ENCODE results near the gene TNKS1BP1. TPM values are rescaled to one million over a fixed set of nuclear protein-coding genes. Genes with fewer than 3 reads are reported as not detected.

Gene TNKS1BP1
- total RNA-seq, 1 donor from 2014 or later, result 147 TPM

DNA sequence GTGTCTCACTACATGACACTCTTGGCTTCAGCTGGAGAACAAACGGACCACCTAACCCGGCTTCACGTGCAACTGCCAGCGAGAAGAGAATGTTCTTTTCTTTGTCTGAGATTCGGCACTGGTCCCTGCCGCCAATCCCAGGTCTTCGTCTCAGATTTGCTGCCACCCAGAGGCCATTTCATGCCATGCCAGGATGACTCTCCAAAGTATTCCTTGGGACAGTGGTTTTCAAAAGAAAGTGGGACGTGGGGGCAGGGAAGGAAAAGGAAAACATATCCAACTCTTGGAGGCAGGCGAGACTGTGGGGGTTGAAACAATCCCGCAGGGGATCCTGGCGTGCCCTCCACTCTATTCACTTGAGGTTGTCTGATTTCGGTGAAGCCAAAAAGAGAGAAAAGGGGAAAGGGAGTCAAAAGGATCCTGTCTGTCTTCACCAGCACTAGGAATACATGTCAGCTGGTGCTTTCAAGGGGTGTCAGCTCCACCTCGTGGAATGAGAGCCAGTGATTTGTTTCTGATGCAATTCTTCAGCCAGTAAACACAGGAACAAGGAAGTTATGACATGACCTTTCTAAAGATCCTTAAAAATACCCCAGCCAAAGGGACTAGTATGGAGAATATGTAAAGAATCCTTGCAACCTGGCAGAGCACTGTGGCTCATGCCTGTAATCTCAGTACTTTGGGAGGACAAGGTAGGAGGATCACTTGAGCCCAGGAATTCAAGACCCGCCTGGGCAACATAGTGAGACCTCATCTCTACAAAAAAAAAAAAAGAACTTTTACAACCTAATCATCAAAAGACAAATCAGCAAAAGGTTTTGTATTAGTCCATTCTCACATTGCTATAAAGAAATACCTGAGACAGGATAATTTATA, 46.7 kb downstream of the TNKS1BP1 start:
- peak overlapping the region; percentile 67 for H3K27ac ChIP-seq
- no peaks in the 10 kb centered on the region for H3K27me3 ChIP-seq (ENCODE audit: low read depth)
- H3K9me3 ChIP-seq, result peaks cover 6% of the 10 kb centered on the region
- peaks cover 34% of the 10 kb centered on the region for H3K4me1 ChIP-seq
- no peaks in the 10 kb centered on the region for H3K36me3 ChIP-seq
- intact Hi-C loops (cut with DNase I), result no loop called here
- peak overlapping the region; percentile 6 for H3K4me3 ChIP-seq
- peak; percentile 80 for TF ChIP-seq CTCF (IDR thresholded peaks at IDR 0.05)
- DNase-seq, result peak; percentile 71
- ATAC-seq, result peak; percentile 88 to 89

GRCh38 chr11:57276971-57277675, 47.6 kb downstream of the TNKS1BP1 start:
- Histone ChIP-seq H3K36me3 (no peaks in the 10 kb centered on the region), H3K4me1 (peaks cover 34% of the 10 kb centered on the region), H3K27me3 (ENCODE audit: low read depth) (no peaks in the 10 kb centered on the region), H3K9me3 (peaks cover 6% of the 10 kb centered on the region), H3K27ac (peak overlapping the region; percentile 67), H3K4me3 (peak overlapping the region; percentile 6)
- peak in 1 of 2 donors; percentile 64 for ATAC-seq
- intact Hi-C loops (cut with DNase I), result no loop called here
- TF ChIP-seq CTCF (IDR thresholded peaks at IDR 0.05), result no peak
- DNase-seq, result no peak

- Histone ChIP-seq H3K9me3 (peaks cover 6% of the 10 kb centered on the region), H3K27ac (peak overlapping the region; percentile 53), H3K4me1 (peaks cover 34% of the 10 kb centered on the region), H3K4me3 (no peak overlapping the region), H3K27me3 (ENCODE audit: low read depth) (no peaks in the 10 kb centered on the region), H3K36me3 (no peaks in the 10 kb centered on the region)
- DNase-seq (no peak), ATAC-seq (no peak)
- no peak for TF ChIP-seq CTCF (IDR thresholded peaks at IDR 0.05)
- intact Hi-C loops (cut with DNase I), result no loop called here
Observed at GRCh38 chr11:57276169-57276970, 48.4 kb downstream of the TNKS1BP1 start.

- DNase-seq (no peak), ATAC-seq (no peak)
- intact Hi-C loops (cut with DNase I), result no loop called here
- Histone ChIP-seq H3K4me3 (no peak overlapping the region), H3K9me3 (peaks cover 6% of the 10 kb centered on the region), H3K36me3 (no peaks in the 10 kb centered on the region), H3K4me1 (peaks cover 34% of the 10 kb centered on the region), H3K27ac (peak overlapping the region; percentile 64), H3K27me3 (ENCODE audit: low read depth) (no peaks in the 10 kb centered on the region)
- TF ChIP-seq CTCF (IDR thresholded peaks at IDR 0.05), result no peak
Observed at GRCh38 chr11:57275582-57275981, 49.2 kb downstream of the TNKS1BP1 start.

DNA sequence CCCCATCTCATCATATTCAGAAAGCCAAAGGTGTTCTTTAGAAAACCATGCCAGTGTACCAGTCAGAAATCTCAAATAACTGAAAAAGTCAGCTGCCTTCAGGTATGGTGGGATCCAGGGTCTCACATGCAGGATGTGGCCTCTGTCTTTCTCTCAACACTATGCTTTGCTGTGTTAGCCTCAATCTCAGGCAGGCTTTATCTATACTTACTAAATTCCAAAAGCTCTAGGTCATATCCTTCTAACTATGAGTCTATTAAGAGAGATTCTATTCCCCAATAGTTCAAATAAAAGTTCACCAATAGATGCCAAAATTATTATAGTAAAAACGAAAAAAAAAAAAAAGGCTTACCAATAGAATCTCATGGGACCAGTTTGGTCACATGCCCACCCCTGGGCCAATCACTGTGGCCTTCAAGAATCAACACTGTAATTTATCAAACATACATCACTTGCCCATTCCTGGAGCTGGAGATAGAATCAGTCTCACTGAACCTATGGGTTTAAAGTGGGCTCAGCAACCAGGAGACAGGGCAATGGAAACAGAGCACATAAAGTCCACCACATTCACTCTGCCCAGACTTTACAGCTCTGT, 49.8 kb downstream of the TNKS1BP1 start:
- TF ChIP-seq CTCF (IDR thresholded peaks at IDR 0.05), result no peak

More for the DNA sequence above, 49.8 kb downstream of the TNKS1BP1 start:
- no peak for ATAC-seq
- no peak for DNase-seq
- Histone ChIP-seq H3K27me3 (ENCODE audit: low read depth) (no peaks in the 10 kb centered on the region), H3K36me3 (no peaks in the 10 kb centered on the region), H3K4me1 (peaks cover 34% of the 10 kb centered on the region), H3K4me3 (no peak overlapping the region), H3K27ac (peak overlapping the region; percentile 64), H3K9me3 (peaks cover 6% of the 10 kb centered on the region)
- intact Hi-C loops (cut with DNase I), result no loop called here
